GM18507 (cell line): Measurements from ENCODE around the gene CDA.

ENCODE experiments used
- DNase-seq: peaks from one replicate; pipeline ENCODE4 v3.0.0; 2011; ENCODE audit warnings: low read depth; ENCODE audit not compliant: insufficient read length; ENCODE audit errors: extremely low spot score
- FAIRE-seq: peaks from 2 replicates; lab custom pipeline; 2011; peaks lifted over from hg19 to GRCh38; lab: Jason Lieb, UNC

The CDA gene

GRCh38 chr1:20641975-20642374 is 53.1 kb downstream of the CDA start:
- DNase-seq = no peak
- no peak for FAIRE-seq

- no peak for FAIRE-seq
- no peak for DNase-seq
These were observed 54.2 kb downstream of the CDA start for GRCh38 chr1:20643080-20643479.

- DNase-seq (no peak), FAIRE-seq (no peak)
These were observed 55.5 kb downstream of the CDA start for GRCh38 chr1:20644416-20644815.

GRCh38 chr1:20645414-20645813 is 56.5 kb downstream of the CDA start:
- no peak for DNase-seq
- no peak for FAIRE-seq

- FAIRE-seq = no peak
These were observed 59.5 kb downstream of the CDA start for GRCh38 chr1:20648438-20648837.

GRCh38 chr1:20648946-20649345 is 60.0 kb downstream of the CDA start:
- FAIRE-seq (no peak), DNase-seq (no peak)

More at GRCh38 chr1:20648438-20648837, 59.5 kb downstream of the CDA start:
- DNase-seq = no peak

- DNase-seq (no peak), FAIRE-seq (no peak)
These were observed 63.4 kb downstream of the CDA start for GRCh38 chr1:20652300-20652699.

GRCh38 chr1:20654104-20654690 is 65.3 kb downstream of the CDA start:
- no peak for FAIRE-seq

GRCh38 chr1:20657024-20657423 is 68.1 kb downstream of the CDA start:
- DNase-seq (no peak), FAIRE-seq (no peak)

More at GRCh38 chr1:20654104-20654690, 65.3 kb downstream of the CDA start:
- DNase-seq = no peak

GRCh38 chr1:20658166-20658915 is 69.4 kb downstream of the CDA start:
- DNase-seq (no peak), FAIRE-seq (no peak)

- FAIRE-seq (no peak), DNase-seq (no peak)
These were observed 71.5 kb downstream of the CDA start for GRCh38 chr1:20660363-20660762.

- FAIRE-seq (no peak), DNase-seq (no peak)
These were observed 71.9 kb downstream of the CDA start for GRCh38 chr1:20660847-20661206.

- FAIRE-seq = peak; percentile 100
- peak; percentile 98 for DNase-seq
These were observed 72.6 kb downstream of the CDA start, which contains the start of gene DDOST for GRCh38 chr1:20661207-20662109. TSS of gene DDOST (minus strand) at chr1:20661369. CDS start at chr1:20661350, 19 bp downstream.

- FAIRE-seq = no peak
These were observed 73.2 kb downstream of the CDA start for GRCh38 chr1:20662110-20662475.

GRCh38 chr1:20663365-20663764 is 74.5 kb downstream of the CDA start:
- no peak for FAIRE-seq
- no peak for DNase-seq

More at GRCh38 chr1:20662110-20662475, 73.2 kb downstream of the CDA start:
- no peak for DNase-seq

GRCh38 chr1:20663969-20664715 is 75.2 kb downstream of the CDA start:
- FAIRE-seq (no peak), DNase-seq (no peak)

GRCh38 chr1:20665726-20666125 is 76.8 kb downstream of the CDA start:
- no peak for DNase-seq
- FAIRE-seq = no peak

GRCh38 chr1:20666146-20666545 is 77.2 kb downstream of the CDA start:
- DNase-seq = no peak
- no peak for FAIRE-seq

- FAIRE-seq (peak; percentile 42), DNase-seq (no peak)
These were observed 77.9 kb downstream of the CDA start for GRCh38 chr1:20666804-20667203.
